ENCODE measurements around the gene OR8D2. TPM values are rescaled to one million over a fixed set of nuclear protein-coding genes. Genes with fewer than 3 reads are reported as not detected.
"Not testable (repeated sequence)": the region's sequence is repeated elsewhere in the genome, so short reads cannot be mapped to it uniquely, and the experiment has no call there.

Gene OR8D2
- total RNA-seq, 2 experiments from 2014 or later, result not detected

DNA sequence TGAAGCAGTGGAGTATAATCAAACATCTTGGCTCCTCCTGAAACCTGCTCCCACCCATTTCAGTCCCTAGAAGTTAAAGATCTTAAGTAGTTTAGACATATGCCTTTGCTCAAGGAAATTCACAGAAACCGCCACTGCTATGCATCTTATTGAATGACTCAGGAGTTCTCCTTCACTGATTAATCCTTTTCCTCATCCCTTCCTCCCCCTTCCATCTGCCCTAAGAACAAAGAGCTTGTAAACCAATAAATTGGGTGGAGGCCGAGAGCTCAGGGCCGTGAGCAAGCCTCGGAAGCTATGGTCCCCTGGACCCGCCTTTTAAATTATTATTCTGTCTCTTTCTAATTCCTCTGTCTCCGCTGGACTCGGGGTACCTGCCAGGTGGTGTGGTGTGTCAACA is 49.1 kb downstream of the OR8D2 start:
- CTCF ChIA-PET; H3K4me1 Mint-ChIP-seq; H3K36me3 Mint-ChIP-seq; H3K4me3 Mint-ChIP-seq; ATAC-seq; DNase-seq; H3K27ac Mint-ChIP-seq; H3K9me3 Mint-ChIP-seq (ENCODE audit: low read depth); H3K27me3 Mint-ChIP-seq: not testable (repeated sequence)

Other genes starting within 250 kb of the OR8D2 start
- 1 to 10 TPM; 4.1 to 4.8 TPM for gene VWA5A, start 204.7 kb downstream of the OR8D2 start, total RNA-seq
- not detected for gene OR10D3, start 136.9 kb downstream of the OR8D2 start, total RNA-seq
- not detected for gene OR8G1, start 79.1 kb downstream of the OR8D2 start, total RNA-seq
- not detected for gene OR8G5, start 63.8 kb downstream of the OR8D2 start, total RNA-seq
- gene OR8D1, start 6.2 kb downstream of the OR8D2 start, total RNA-seq, result not detected
- not detected for gene OR8B2, start 64.3 kb upstream of the OR8D2 start, total RNA-seq
- not detected for gene OR8B3, start 78.8 kb upstream of the OR8D2 start, total RNA-seq
- gene OR8B4, start 104.7 kb upstream of the OR8D2 start, total RNA-seq, result not detected
- not detected for gene OR8B8, start 125.5 kb upstream of the OR8D2 start, total RNA-seq
- not detected for gene OR8B12, start 223.5 kb upstream of the OR8D2 start, total RNA-seq
- gene OR8A1, start 249.8 kb upstream of the OR8D2 start, total RNA-seq, result not detected